ENCODE data around the gene GPATCH4.

GRCh38 chr1:156644146-156644545 is 42.9 kb upstream of the GPATCH4 start:
- TF ChIP-seq CTCF (IDR thresholded peaks at IDR 0.05) (no peak), POLR2A (IDR thresholded peaks at IDR 0.05) (no peak)
